Measurements from ENCODE around the gene NFATC2.

Gene NFATC2

DNA sequence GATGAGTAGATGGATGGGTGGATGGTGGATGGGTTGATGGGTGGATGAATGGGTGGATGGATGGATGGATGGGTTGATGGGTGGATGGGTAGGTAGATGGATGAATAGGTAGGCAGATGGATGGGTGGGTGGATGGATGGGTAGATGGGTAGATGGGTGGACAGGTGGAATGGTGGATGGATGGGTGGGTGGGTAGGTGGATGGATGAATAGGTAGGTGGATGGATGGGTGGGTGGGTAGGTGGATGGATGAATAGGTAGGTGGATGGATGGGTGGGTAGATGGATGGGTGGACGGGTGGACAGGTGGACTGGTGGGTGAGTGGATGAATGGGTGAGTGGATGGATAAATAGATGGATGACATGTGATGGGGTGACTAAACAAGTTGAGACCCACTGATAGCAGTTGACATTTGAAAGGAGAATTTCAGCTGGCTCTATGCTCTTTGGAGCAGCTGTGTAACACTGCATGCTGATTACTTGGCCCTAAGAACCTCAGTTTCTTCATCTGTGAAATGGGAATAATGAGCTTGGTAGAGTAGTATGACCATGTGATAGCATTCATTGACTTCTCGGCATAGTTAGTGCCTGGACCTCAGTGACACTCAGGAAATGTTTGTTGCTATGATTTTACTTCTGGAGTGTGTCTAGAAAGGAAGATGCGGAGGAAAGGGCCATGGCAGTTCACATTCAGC lies 184.3 kb downstream of the NFATC2 start:
- POLR2A ChIA-PET: no interaction called here
- no peak for DNase-seq (ENCODE audit: extremely low spot score)
- CTCF ChIA-PET: no interaction called here
- no peak for TF ChIP-seq NFRKB (IDR thresholded peaks at IDR 0.05)

DNA sequence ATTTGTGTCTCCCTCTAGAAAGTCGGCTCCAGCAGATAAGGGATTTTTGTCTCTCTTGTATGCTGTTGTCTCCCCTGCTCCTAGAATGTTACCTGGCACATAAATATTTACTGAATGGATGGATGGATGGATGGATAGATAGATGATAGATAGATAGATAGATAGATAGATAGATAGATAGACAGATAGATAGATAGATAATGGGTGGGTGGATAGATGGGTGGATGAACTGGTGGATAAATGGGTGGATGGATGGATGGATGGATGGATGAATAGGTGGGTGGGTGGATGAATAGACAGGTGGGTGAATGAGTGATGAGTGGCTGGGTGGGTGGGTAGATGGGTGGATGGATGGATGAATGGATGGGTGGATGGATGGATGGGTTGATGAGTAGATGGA lies 185.0 kb downstream of the NFATC2 start:
- CTCF ChIA-PET: no interaction called here
- no peak for DNase-seq (ENCODE audit: extremely low spot score)
- POLR2A ChIA-PET: no interaction called here
- TF ChIP-seq ELF4 (IDR thresholded peaks at IDR 0.05): no peak
- TF ChIP-seq HDGF (IDR thresholded peaks at IDR 0.05; ENCODE audit: borderline replicate concordance): no peak
- no peak for TF ChIP-seq FOXK2 (IDR thresholded peaks at IDR 0.05)
- TF ChIP-seq L3MBTL2 (conservative IDR thresholded peaks at IDR 0.05): no peak
- TF ChIP-seq CTBP1 (IDR thresholded peaks at IDR 0.05; ENCODE audit: borderline replicate concordance): no peak
- TF ChIP-seq LEF1 (IDR thresholded peaks at IDR 0.05; ENCODE audit: borderline replicate concordance): no peak
- no peak for TF ChIP-seq BHLHE40 (IDR thresholded peaks at IDR 0.05; ENCODE audit: borderline replicate concordance)
- TF ChIP-seq NFRKB (IDR thresholded peaks at IDR 0.05): no peak
- no peak for TF ChIP-seq TARDBP (IDR thresholded peaks at IDR 0.05)
- TF ChIP-seq FOXA1 (IDR thresholded peaks at IDR 0.05): no peak
- TF ChIP-seq, protein P1, sequence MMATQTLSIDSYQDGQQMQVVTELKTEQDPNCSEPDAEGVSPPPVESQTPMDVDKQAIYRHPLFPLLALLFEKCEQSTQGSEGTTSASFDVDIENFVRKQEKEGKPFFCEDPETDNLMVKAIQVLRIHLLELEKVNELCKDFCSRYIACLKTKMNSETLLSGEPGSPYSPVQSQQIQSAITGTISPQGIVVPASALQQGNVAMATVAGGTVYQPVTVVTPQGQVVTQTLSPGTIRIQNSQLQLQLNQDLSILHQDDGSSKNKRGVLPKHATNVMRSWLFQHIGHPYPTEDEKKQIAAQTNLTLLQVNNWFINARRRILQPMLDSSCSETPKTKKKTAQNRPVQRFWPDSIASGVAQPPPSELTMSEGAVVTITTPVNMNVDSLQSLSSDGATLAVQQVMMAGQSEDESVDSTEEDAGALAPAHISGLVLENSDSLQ (IDR thresholded peaks at IDR 0.05): no peak
- TF ChIP-seq SP1 (IDR thresholded peaks at IDR 0.05): no peak
- TF ChIP-seq ARNT (IDR thresholded peaks at IDR 0.05): no peak
- TF ChIP-seq SUZ12 (IDR thresholded peaks at IDR 0.05): no peak
- TF ChIP-seq ZNF384 (IDR thresholded peaks at IDR 0.05): no peak
- TF ChIP-seq FOXM1 (IDR thresholded peaks at IDR 0.05; ENCODE audit: borderline replicate concordance): no peak

DNA sequence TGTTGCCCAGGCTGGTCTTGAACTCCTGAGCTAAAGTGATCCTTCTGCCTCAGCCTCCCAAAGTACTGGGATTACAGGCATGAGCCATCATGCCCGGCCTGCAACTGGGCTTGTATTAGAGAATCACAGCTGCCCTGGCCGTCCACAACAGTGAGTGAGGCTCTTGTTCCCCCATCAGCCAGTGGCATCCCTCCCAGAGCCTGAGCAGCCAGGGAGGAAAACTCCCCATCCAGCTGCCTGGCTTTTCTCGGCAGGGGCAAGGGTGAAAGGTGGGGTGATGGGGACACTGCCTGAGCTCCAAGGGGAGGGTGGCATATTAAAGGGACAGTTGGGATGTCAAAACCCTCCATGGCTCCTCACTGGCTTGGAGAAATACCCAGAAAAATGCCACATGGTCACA lies 185.6 kb downstream of the NFATC2 start:
- DNase-seq (ENCODE audit: extremely low spot score): no peak
- ChIA-PET POLR2A (no interaction called here), CTCF (no interaction called here)
- TF ChIP-seq ELF4 (IDR thresholded peaks at IDR 0.05) (no peak), ARNT (IDR thresholded peaks at IDR 0.05) (no peak), LEF1 (IDR thresholded peaks at IDR 0.05; ENCODE audit: borderline replicate concordance) (no peak), HDGF (IDR thresholded peaks at IDR 0.05; ENCODE audit: borderline replicate concordance) (no peak), CTBP1 (IDR thresholded peaks at IDR 0.05; ENCODE audit: borderline replicate concordance) (no peak), FOXA1 (IDR thresholded peaks at IDR 0.05) (no peak), ZNF384 (IDR thresholded peaks at IDR 0.05) (no peak), BHLHE40 (IDR thresholded peaks at IDR 0.05; ENCODE audit: borderline replicate concordance) (no peak), SP1 (IDR thresholded peaks at IDR 0.05) (no peak), FOXM1 (IDR thresholded peaks at IDR 0.05; ENCODE audit: borderline replicate concordance) (no peak), L3MBTL2 (conservative IDR thresholded peaks at IDR 0.05) (no peak), SUZ12 (IDR thresholded peaks at IDR 0.05) (no peak), NFRKB (IDR thresholded peaks at IDR 0.05) (no peak), FOXK2 (IDR thresholded peaks at IDR 0.05) (no peak), TARDBP (IDR thresholded peaks at IDR 0.05) (no peak)
- TF ChIP-seq, protein P1 (IDR thresholded peaks at IDR 0.05): no peak

DNA sequence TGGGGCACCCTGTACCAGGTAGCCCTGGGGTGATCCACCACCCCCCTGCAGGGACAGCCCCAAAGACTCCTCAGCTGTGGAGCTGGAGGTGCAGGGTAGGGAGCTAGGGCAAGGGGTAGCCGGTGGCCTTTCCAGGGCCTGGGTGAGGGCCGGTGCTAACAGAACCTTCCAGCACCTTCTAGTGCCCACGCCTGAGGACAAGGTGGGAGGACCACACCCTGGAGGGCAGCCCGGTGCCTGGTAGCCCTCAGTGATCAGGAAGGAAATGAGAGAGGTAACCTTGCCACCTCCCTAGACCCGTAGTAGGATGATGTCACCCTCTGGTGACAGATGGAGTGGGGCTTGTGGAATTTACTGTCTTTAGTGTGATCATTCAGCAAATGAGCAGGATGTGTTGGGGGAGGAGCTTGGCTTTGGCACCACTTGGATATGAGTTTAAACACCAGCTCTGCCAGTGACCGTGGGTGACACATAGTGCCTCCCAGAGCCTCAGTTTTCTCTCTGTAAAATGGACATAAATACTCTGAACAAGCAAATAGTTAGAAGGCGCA lies 187.7 kb downstream of the NFATC2 start:
- no peak for DNase-seq (ENCODE audit: extremely low spot score)
- TF ChIP-seq HDGF (IDR thresholded peaks at IDR 0.05; ENCODE audit: borderline replicate concordance) (no peak), FOXK2 (IDR thresholded peaks at IDR 0.05) (no peak), ARNT (IDR thresholded peaks at IDR 0.05) (no peak), L3MBTL2 (conservative IDR thresholded peaks at IDR 0.05) (no peak), TARDBP (IDR thresholded peaks at IDR 0.05) (no peak), FOXM1 (IDR thresholded peaks at IDR 0.05; ENCODE audit: borderline replicate concordance) (no peak), FOXA1 (IDR thresholded peaks at IDR 0.05) (no peak), LEF1 (IDR thresholded peaks at IDR 0.05; ENCODE audit: borderline replicate concordance) (no peak), SP1 (IDR thresholded peaks at IDR 0.05) (no peak), SUZ12 (IDR thresholded peaks at IDR 0.05) (no peak), CTBP1 (IDR thresholded peaks at IDR 0.05; ENCODE audit: borderline replicate concordance) (no peak), NFRKB (IDR thresholded peaks at IDR 0.05) (no peak), BHLHE40 (IDR thresholded peaks at IDR 0.05; ENCODE audit: borderline replicate concordance) (no peak), ELF4 (IDR thresholded peaks at IDR 0.05) (no peak), ZNF384 (IDR thresholded peaks at IDR 0.05) (no peak)
- TF ChIP-seq, protein P1 (IDR thresholded peaks at IDR 0.05): no peak
- ChIA-PET CTCF (interaction anchor here (1.4 kb wide), 1 partner anchor 367 kb away, joined by 4 read pairs; no protein-coding TSS in a partner anchor), POLR2A (no interaction called here)

DNA sequence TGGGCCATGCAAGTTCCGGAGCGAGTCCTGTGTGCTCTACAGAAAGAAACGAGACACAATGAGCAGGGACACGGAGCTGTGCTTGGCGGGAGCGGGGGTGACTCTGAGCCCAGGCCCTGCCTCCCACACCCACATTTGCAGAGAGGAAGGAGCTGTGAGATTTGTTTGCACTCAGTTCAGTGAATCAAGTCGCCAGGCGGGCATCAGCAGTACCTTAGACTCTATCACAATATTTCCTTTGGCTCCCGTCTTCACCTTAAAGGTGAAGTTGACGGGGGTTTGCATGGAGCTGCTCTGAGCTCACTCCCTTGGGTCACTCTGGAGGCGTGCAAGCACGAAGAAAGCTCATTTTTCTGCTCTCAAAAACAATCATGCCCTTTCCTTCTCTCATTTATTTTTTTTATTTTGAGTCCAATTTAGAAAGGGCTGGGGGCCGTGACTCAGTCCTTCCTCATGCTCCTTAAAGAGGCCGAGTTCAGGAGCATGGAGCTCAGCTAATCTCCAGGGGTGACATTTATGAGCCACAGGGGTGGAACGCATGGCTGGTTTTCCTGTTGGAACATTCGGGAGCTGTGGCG lies 188.2 kb downstream of the NFATC2 start:
- DNase-seq (ENCODE audit: extremely low spot score): no peak
- ChIA-PET CTCF (interaction anchor here (0.5 to 1.4 kb wide), 2 partner anchors 367 to 1201 kb away, joined by 3 to 4 read pairs; partner anchors contain the start of gene PEDS1), POLR2A (no interaction called here)
- TF ChIP-seq ARNT (IDR thresholded peaks at IDR 0.05): no peak
- no peak for TF ChIP-seq CTBP1 (IDR thresholded peaks at IDR 0.05; ENCODE audit: borderline replicate concordance)
- TF ChIP-seq ZNF384 (IDR thresholded peaks at IDR 0.05): no peak
- TF ChIP-seq FOXM1 (IDR thresholded peaks at IDR 0.05; ENCODE audit: borderline replicate concordance): no peak
- TF ChIP-seq LEF1 (IDR thresholded peaks at IDR 0.05; ENCODE audit: borderline replicate concordance): no peak
- no peak for TF ChIP-seq HDGF (IDR thresholded peaks at IDR 0.05; ENCODE audit: borderline replicate concordance)
- no peak for TF ChIP-seq TARDBP (IDR thresholded peaks at IDR 0.05)
- no peak for TF ChIP-seq NFRKB (IDR thresholded peaks at IDR 0.05)
- TF ChIP-seq ELF4 (IDR thresholded peaks at IDR 0.05): no peak
- no peak for TF ChIP-seq SUZ12 (IDR thresholded peaks at IDR 0.05)
- no peak for TF ChIP-seq BHLHE40 (IDR thresholded peaks at IDR 0.05; ENCODE audit: borderline replicate concordance)
- TF ChIP-seq FOXA1 (IDR thresholded peaks at IDR 0.05): no peak
- no peak for TF ChIP-seq FOXK2 (IDR thresholded peaks at IDR 0.05)
- TF ChIP-seq SP1 (IDR thresholded peaks at IDR 0.05): no peak
- TF ChIP-seq, protein P1 (IDR thresholded peaks at IDR 0.05): no peak
- no peak for TF ChIP-seq L3MBTL2 (conservative IDR thresholded peaks at IDR 0.05)
